HepG2 (cell line): ENCODE results near the gene SP3. TPM values are rescaled to one million over a fixed set of nuclear protein-coding genes. Genes with fewer than 3 reads are reported as not detected.

Source experiments
- CREB1 ChIP-seq, 2 experiments: fragments of 450-650 bp in 1 of 2; IDR thresholded peaks; 2 replicates each; pipeline ENCODE4 v1.6.1; 2016 to 2017; ENCODE audit warnings: control low read depth in 1 of 2, mild to moderate bottlenecking in 1 of 2, missing compliant biosample characterization in 1 of 2, missing genetic modification characterization in 1 of 2
- PHB2 ChIP-seq: fragments of 450-650 bp; IDR thresholded peaks from 2 replicates; pipeline ENCODE4 v1.6.1; 2018; ENCODE audit not compliant: partially characterized antibody
- SALL1 ChIP-seq: sonication (generic); formaldehyde crosslinking; IDR thresholded peaks from 2 replicates; pipeline ENCODE4 v1.8.0; 2022; ENCODE audit warnings: mild to moderate bottlenecking, missing genetic modification reagents
- SOX6 ChIP-seq, 2 experiments: fragments of 450-650 bp in 1 of 2; sonication (generic) in 1 of 2; formaldehyde crosslinking in 1 of 2; IDR thresholded peaks; 2 replicates each; pipeline versions ENCODE4 v1.4.0 to v1.6.1; 2017 to 2020; ENCODE audit warnings: antibody characterized with exemption in 1 of 2, mild to moderate bottlenecking in 1 of 2, missing genetic modification reagents in 1 of 2
- STAT5B ChIP-seq: sonication (generic); formaldehyde crosslinking; IDR thresholded peaks from 2 replicates; pipeline ENCODE4 v1.4.0; 2020; ENCODE audit warnings: missing genetic modification reagents
- TCF7 ChIP-seq: sonication (generic); IDR thresholded peaks from 2 replicates; pipeline ENCODE4 v1.6.1; 2016; ENCODE audit warnings: antibody characterized with exemption, low read depth
- ZKSCAN8 ChIP-seq: IDR thresholded peaks from 2 replicates; pipeline ENCODE4 v1.6.1; 2016; ENCODE audit warnings: borderline replicate concordance, missing genetic modification reagents, missing compliant biosample characterization
- ZNF260 ChIP-seq: sonication (generic); formaldehyde crosslinking; IDR thresholded peaks from 2 replicates; pipeline ENCODE4 v1.4.0; 2020; ENCODE audit warnings: missing genetic modification reagents, low read depth, mild to moderate bottlenecking, borderline replicate concordance
- ZNF709 ChIP-seq: sonication (generic); formaldehyde crosslinking; IDR thresholded peaks from 2 replicates; pipeline ENCODE4 v1.5.0; 2020; ENCODE audit warnings: mild to moderate bottlenecking, missing genetic modification reagents
- polyA plus RNA-seq, 8 experiments: library from polyadenylated mRNA; depleted of rRNA in 3 of 8; stranded (reverse) in 7 of 8; unstranded in 1 of 8; fragments of >200 nt; fragmentation: Illumina TruSeq in 4 of 8; extraction: Trizol in 4 of 8; gene quantifications; 2 replicates each; pipeline versions ENCODE4 v1.2.1 to v1.2.3, GENCODE V29; 2011 to 2016; ENCODE audit warnings: low read depth in 4 of 8, missing spikeins in 1 of 8, mixed read lengths in 1 of 8; ENCODE audit not compliant: insufficient read depth in 1 of 8
- total RNA-seq, 5 experiments: library from RNA; depleted of rRNA; stranded (reverse); fragments of >200 nt; fragmentation: Illumina TruSeq; extraction: Trizol; gene quantifications; 2 replicates each; pipeline ENCODE4 v1.2.3, GENCODE V29; 2016; ENCODE audit warnings: low read depth in 1 of 5
- TF ChIP-seq, protein P1 (sequence below): IDR thresholded peaks from 2 replicates; pipeline ENCODE4 v1.6.1; 2016; ENCODE audit warnings: low read depth, missing genetic modification reagents, missing compliant biosample characterization
- TF ChIP-seq, protein P2 (sequence below): sonication (generic); formaldehyde crosslinking; IDR thresholded peaks from 2 replicates; pipeline ENCODE4 v1.5.0; 2020; ENCODE audit warnings: missing genetic modification reagents
- TF ChIP-seq, protein P3 (sequence below): sonication (generic); formaldehyde crosslinking; IDR thresholded peaks from 2 replicates; pipeline ENCODE4 v1.4.0; 2020; ENCODE audit warnings: missing genetic modification reagents

SP3 gene
- total and polyA plus RNA-seq, 2 of the 13 experiments (the other 11 are each of a cell fraction or from before 2014, with no cell fraction given), result 57.3 to 132 TPM

DNA sequence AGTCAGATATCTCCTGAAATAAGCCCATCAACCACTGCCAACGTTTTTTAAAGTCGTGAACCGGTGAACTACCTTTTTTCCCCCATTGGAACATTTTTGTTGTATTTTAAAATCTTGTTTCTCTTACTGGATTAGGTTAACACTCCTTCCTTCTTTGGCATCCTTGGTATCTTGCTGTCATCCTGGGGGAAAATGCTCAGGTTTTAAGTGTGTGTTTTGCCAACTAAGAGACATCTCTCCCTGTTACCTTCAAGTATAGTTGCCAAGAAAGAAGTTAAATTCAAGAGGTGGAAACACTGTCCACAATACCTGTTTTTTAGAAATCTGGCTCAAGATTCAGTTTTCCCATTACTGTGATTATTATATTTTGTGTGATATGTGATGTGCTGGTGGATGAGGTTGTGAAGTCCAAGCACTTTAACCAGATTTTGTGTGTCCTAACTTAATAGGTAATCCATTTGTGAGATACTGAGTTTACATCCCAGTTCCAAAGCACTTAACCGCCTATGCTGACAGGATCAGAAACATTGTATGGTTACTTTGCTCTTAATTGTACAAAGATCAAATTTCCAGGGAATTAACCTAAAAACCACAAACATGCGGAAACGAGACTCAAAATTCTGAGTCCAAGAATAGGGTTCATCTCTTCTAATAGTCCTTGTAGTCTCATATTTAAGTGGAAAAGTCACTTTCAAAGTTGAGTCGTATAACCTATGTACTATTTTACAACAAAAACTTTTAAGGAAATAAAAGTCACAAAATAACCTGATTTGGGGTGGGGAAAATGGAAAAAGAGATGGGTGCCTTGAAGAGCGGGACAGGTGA is 1.3 kb upstream of the SP3 start (continued):
- TF ChIP-seq, protein P1, sequence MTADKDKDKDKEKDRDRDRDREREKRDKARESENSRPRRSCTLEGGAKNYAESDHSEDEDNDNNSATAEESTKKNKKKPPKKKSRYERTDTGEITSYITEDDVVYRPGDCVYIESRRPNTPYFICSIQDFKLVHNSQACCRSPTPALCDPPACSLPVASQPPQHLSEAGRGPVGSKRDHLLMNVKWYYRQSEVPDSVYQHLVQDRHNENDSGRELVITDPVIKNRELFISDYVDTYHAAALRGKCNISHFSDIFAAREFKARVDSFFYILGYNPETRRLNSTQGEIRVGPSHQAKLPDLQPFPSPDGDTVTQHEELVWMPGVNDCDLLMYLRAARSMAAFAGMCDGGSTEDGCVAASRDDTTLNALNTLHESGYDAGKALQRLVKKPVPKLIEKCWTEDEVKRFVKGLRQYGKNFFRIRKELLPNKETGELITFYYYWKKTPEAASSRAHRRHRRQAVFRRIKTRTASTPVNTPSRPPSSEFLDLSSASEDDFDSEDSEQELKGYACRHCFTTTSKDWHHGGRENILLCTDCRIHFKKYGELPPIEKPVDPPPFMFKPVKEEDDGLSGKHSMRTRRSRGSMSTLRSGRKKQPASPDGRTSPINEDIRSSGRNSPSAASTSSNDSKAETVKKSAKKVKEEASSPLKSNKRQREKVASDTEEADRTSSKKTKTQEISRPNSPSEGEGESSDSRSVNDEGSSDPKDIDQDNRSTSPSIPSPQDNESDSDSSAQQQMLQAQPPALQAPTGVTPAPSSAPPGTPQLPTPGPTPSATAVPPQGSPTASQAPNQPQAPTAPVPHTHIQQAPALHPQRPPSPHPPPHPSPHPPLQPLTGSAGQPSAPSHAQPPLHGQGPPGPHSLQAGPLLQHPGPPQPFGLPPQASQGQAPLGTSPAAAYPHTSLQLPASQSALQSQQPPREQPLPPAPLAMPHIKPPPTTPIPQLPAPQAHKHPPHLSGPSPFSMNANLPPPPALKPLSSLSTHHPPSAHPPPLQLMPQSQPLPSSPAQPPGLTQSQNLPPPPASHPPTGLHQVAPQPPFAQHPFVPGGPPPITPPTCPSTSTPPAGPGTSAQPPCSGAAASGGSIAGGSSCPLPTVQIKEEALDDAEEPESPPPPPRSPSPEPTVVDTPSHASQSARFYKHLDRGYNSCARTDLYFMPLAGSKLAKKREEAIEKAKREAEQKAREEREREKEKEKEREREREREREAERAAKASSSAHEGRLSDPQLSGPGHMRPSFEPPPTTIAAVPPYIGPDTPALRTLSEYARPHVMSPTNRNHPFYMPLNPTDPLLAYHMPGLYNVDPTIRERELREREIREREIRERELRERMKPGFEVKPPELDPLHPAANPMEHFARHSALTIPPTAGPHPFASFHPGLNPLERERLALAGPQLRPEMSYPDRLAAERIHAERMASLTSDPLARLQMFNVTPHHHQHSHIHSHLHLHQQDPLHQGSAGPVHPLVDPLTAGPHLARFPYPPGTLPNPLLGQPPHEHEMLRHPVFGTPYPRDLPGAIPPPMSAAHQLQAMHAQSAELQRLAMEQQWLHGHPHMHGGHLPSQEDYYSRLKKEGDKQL (CRISPR knock-in tag), result 0 out of 2 replicates have a peak, but pooled peaks have one; percentile 39
- no peak for TF ChIP-seq CREB1 (IDR thresholded peaks at IDR 0.05)
- TF ChIP-seq CREB1 (CRISPR knock-in tag; IDR thresholded peaks at IDR 0.05), result peak; percentile 52; the same call in 1 of the 2 replicates
- TF ChIP-seq SOX6 (IDR thresholded peaks at IDR 0.05), result no peak
- TF ChIP-seq SOX6 (CRISPR knock-in tag; IDR thresholded peaks at IDR 0.05), result peak; percentile 55; the same call in 1 of the 2 replicates
- TF ChIP-seq STAT5B, result 0 out of 2 replicates have a peak, but pooled peaks have one; percentile 4
- TF ChIP-seq PHB2, result no peak
- TF ChIP-seq, protein P2, sequence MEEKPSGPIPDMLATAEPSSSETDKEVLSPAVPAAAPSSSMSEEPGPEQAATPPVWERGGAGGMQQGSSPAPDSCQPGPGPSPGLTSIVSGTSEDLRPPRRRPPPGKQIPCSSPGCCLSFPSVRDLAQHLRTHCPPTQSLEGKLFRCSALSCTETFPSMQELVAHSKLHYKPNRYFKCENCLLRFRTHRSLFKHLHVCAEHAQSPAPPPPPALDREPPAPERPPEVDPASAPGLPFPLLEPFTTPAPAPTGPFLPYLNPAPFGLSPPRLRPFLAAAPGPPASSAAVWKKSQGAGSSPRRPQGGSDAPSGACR (CRISPR knock-in tag), result 0 out of 2 replicates have a peak, but pooled peaks have one; percentile 9
- no peak for TF ChIP-seq SALL1
- peak; percentile 7; the same call in 1 of the 2 replicates for TF ChIP-seq ZKSCAN8 (CRISPR knock-in tag)
- TF ChIP-seq TCF7, result peak; percentile 86
- TF ChIP-seq ZNF260, result no peak
- TF ChIP-seq, protein P3, sequence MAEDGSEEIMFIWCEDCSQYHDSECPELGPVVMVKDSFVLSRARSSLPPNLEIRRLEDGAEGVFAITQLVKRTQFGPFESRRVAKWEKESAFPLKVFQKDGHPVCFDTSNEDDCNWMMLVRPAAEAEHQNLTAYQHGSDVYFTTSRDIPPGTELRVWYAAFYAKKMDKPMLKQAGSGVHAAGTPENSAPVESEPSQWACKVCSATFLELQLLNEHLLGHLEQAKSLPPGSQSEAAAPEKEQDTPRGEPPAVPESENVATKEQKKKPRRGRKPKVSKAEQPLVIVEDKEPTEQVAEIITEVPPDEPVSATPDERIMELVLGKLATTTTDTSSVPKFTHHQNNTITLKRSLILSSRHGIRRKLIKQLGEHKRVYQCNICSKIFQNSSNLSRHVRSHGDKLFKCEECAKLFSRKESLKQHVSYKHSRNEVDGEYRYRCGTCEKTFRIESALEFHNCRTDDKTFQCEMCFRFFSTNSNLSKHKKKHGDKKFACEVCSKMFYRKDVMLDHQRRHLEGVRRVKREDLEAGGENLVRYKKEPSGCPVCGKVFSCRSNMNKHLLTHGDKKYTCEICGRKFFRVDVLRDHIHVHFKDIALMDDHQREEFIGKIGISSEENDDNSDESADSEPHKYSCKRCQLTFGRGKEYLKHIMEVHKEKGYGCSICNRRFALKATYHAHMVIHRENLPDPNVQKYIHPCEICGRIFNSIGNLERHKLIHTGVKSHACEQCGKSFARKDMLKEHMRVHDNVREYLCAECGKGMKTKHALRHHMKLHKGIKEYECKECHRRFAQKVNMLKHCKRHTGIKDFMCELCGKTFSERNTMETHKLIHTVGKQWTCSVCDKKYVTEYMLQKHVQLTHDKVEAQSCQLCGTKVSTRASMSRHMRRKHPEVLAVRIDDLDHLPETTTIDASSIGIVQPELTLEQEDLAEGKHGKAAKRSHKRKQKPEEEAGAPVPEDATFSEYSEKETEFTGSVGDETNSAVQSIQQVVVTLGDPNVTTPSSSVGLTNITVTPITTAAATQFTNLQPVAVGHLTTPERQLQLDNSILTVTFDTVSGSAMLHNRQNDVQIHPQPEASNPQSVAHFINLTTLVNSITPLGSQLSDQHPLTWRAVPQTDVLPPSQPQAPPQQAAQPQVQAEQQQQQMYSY (CRISPR knock-in tag), result no peak
- TF ChIP-seq ZNF709 (CRISPR knock-in tag), result no peak
